K562 (cell line): Measurements from ENCODE around the gene HSPA6. TPM values are rescaled to one million over a fixed set of nuclear protein-coding genes. Genes with fewer than 3 reads are reported as not detected.

Experiments
- BDP1 ChIP-seq: IDR thresholded peaks from 3 replicates; pipeline ENCODE4 v1.6.1; 2011; ENCODE audit not compliant: insufficient read length, insufficient read depth
- BRD9 ChIP-seq: fragments of 450-650 bp; IDR thresholded peaks from 2 replicates; pipeline ENCODE4 v1.6.1; 2018; ENCODE audit warnings: low read depth; ENCODE audit not compliant: partially characterized antibody
- CXXC5 ChIP-seq: fragments of 250-450 bp; sonication (Bioruptor Pico); IDR thresholded peaks from 2 replicates; pipeline ENCODE4 v1.8.0; 2022; ENCODE audit warnings: inconsistent platforms, mild to moderate bottlenecking, moderate library complexity
- FOXK2 ChIP-seq, 2 experiments: fragments of 450-650 bp; IDR thresholded peaks in 1 of 2; conservative IDR thresholded peaks in 1 of 2; 2 replicates each; pipeline ENCODE4 v1.6.1; 2016; ENCODE audit warnings: low read depth in 2 of 2, mild to moderate bottlenecking in 1 of 2
- HMGN3 ChIP-seq: IDR thresholded peaks from 2 replicates; pipeline ENCODE4 v1.6.1; 2011; ENCODE audit warnings: borderline replicate concordance, low read depth, mild to moderate bottlenecking, mixed read lengths, low read length; ENCODE audit not compliant: insufficient read length; ENCODE audit errors: extremely low read depth
- NCOA2 ChIP-seq, 2 experiments: fragments of 450-650 bp; IDR thresholded peaks; 2 replicates each; pipeline ENCODE4 v1.6.1; 2018; ENCODE audit warnings: mild to moderate bottlenecking in 2 of 2, moderate library complexity in 1 of 2; ENCODE audit not compliant: partially characterized antibody in 2 of 2
- PHTF2 ChIP-seq: fragments of 250-450 bp; sonication (Bioruptor Pico); IDR thresholded peaks from 2 replicates; pipeline ENCODE4 v1.5.0; 2021; ENCODE audit warnings: mild to moderate bottlenecking
- POLR2AphosphoS2 ChIP-seq: IDR thresholded peaks from 2 replicates; pipeline ENCODE4 v1.6.1; 2012; ENCODE audit warnings: low read length, improper control_type of control experiment
- POLR2H ChIP-seq: IDR thresholded peaks from 2 replicates; pipeline ENCODE4 v1.6.1; 2016; ENCODE audit warnings: missing genetic modification characterization, low read depth, mild to moderate bottlenecking, control low read depth, missing compliant biosample characterization, moderate library complexity
- SUPT5H ChIP-seq: fragments of 450-650 bp; IDR thresholded peaks from 2 replicates; pipeline ENCODE4 v1.6.1; 2016
- TBP ChIP-seq: optimal IDR thresholded peaks from 2 replicates; pipeline ENCODE3; 2011; ENCODE audit warnings: low read depth, low read length, improper control_type of control experiment
- polyA plus RNA-seq, 8 experiments: library from polyadenylated mRNA; depleted of rRNA in 4 of 8; stranded (reverse) in 5 of 8; unstranded in 3 of 8; fragments of >200 nt; fragmentation: Nextera tagmentation in 2 of 8; fragmentation: Illumina TruSeq in 1 of 8; extraction: Ambion mirVana in 2 of 8; extraction: Trizol in 1 of 8; gene quantifications; 2 replicates each; pipeline versions ENCODE4 v1.2.1 to v1.2.3, GENCODE V29; 2011 to 2014; ENCODE audit warnings: inconsistent platforms in 1 of 8, missing spikeins in 1 of 8
- total RNA-seq, 7 experiments: library from RNA; depleted of rRNA in 6 of 7; stranded (reverse); fragments of >200 nt in 6 of 7; fragmentation: Illumina TruSeq in 2 of 7; extraction: Trizol in 2 of 7; gene quantifications; 2 replicates each; pipeline versions ENCODE4 v1.2.1 to v1.2.3, GENCODE V29; 2011 to 2021; ENCODE audit warnings: low replicate concordance in 1 of 7
- TF ChIP-seq, protein P1 (sequence below): sonication (generic); formaldehyde crosslinking; IDR thresholded peaks from 2 replicates; pipeline ENCODE4 v1.8.1; 2023; ENCODE audit warnings: mild to moderate bottlenecking, missing genetic modification reagents
- TF ChIP-seq, protein P2 (sequence below): conservative IDR thresholded peaks from 2 replicates; pipeline ENCODE4 v1.6.1; 2011; ENCODE audit warnings: low read depth, mild to moderate bottlenecking, low read length; ENCODE audit not compliant: control insufficient read depth
- TF ChIP-seq, protein P3 (sequence below): sonication (generic); formaldehyde crosslinking; IDR thresholded peaks from 2 replicates; pipeline ENCODE4 v1.8.0; 2023; ENCODE audit warnings: mild to moderate bottlenecking, missing genetic modification reagents
- TF ChIP-seq, protein P4 (sequence below), 2 experiments: fragments of 450-650 bp; conservative IDR thresholded peaks; 2 replicates each; pipeline ENCODE4 v1.6.1; 2017; ENCODE audit warnings: mild to moderate bottlenecking in 2 of 2, moderate library complexity in 2 of 2

The HSPA6 gene
- total and polyA plus RNA-seq, 9 of the 15 experiments (the other 6 are each of a cell fraction or from before 2014, with no cell fraction given), result 0.15 to 10.0 (median 2.4) TPM

DNA sequence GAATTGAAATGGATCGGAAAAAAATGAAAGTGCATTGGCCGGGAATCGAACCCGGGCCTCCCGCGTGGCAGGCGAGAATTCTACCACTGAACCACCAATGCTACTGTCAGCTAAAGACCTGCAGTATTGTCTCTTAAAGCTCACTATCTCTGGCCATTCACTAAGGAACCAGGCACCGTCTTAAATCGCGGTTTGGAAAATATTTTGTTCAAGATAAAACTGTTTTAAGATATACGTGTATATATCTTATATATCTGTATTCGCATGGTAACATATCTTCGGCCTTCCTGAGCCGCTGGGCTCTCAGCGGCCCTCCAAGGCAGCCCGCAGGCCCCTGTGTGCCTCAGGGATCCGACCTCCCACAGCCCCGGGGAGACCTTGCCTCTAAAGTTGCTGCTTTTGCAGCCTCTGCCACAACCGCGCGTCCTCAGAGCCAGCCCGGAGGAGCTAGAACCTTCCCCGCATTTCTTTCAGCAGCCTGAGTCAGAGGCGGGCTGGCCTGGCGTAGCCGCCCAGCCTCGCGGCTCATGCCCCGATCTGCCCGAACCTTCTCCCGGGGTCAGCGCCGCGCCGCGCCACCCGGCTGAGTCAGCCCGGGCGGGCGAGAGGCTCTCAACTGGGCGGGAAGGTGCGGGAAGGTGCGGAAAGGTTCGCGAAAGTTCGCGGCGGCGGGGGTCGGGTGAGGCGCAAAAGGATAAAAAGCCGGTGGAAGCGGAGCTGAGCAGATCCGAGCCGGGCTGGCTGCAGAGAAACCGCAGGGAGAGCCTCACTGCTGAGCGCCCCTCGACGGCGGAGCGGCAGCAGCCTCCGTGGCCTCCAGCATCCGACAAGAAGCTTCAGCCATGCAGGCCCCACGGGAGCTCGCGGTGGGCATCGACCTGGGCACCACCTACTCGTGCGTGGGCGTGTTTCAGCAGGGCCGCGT, at the start of gene HSPA6 (continued):
- TF ChIP-seq, protein P1, sequence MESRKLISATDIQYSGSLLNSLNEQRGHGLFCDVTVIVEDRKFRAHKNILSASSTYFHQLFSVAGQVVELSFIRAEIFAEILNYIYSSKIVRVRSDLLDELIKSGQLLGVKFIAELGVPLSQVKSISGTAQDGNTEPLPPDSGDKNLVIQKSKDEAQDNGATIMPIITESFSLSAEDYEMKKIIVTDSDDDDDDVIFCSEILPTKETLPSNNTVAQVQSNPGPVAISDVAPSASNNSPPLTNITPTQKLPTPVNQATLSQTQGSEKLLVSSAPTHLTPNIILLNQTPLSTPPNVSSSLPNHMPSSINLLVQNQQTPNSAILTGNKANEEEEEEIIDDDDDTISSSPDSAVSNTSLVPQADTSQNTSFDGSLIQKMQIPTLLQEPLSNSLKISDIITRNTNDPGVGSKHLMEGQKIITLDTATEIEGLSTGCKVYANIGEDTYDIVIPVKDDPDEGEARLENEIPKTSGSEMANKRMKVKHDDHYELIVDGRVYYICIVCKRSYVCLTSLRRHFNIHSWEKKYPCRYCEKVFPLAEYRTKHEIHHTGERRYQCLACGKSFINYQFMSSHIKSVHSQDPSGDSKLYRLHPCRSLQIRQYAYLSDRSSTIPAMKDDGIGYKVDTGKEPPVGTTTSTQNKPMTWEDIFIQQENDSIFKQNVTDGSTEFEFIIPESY (CRISPR knock-in tag), result peak; percentile 94
- TF ChIP-seq, protein P2, sequence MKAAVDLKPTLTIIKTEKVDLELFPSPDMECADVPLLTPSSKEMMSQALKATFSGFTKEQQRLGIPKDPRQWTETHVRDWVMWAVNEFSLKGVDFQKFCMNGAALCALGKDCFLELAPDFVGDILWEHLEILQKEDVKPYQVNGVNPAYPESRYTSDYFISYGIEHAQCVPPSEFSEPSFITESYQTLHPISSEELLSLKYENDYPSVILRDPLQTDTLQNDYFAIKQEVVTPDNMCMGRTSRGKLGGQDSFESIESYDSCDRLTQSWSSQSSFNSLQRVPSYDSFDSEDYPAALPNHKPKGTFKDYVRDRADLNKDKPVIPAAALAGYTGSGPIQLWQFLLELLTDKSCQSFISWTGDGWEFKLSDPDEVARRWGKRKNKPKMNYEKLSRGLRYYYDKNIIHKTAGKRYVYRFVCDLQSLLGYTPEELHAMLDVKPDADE, result peak; percentile 82
- TF ChIP-seq BDP1, result peak; percentile 87
- TF ChIP-seq SUPT5H, result peak; percentile 57
- peak; percentile 16 for TF ChIP-seq HMGN3
- TF ChIP-seq, protein P3, sequence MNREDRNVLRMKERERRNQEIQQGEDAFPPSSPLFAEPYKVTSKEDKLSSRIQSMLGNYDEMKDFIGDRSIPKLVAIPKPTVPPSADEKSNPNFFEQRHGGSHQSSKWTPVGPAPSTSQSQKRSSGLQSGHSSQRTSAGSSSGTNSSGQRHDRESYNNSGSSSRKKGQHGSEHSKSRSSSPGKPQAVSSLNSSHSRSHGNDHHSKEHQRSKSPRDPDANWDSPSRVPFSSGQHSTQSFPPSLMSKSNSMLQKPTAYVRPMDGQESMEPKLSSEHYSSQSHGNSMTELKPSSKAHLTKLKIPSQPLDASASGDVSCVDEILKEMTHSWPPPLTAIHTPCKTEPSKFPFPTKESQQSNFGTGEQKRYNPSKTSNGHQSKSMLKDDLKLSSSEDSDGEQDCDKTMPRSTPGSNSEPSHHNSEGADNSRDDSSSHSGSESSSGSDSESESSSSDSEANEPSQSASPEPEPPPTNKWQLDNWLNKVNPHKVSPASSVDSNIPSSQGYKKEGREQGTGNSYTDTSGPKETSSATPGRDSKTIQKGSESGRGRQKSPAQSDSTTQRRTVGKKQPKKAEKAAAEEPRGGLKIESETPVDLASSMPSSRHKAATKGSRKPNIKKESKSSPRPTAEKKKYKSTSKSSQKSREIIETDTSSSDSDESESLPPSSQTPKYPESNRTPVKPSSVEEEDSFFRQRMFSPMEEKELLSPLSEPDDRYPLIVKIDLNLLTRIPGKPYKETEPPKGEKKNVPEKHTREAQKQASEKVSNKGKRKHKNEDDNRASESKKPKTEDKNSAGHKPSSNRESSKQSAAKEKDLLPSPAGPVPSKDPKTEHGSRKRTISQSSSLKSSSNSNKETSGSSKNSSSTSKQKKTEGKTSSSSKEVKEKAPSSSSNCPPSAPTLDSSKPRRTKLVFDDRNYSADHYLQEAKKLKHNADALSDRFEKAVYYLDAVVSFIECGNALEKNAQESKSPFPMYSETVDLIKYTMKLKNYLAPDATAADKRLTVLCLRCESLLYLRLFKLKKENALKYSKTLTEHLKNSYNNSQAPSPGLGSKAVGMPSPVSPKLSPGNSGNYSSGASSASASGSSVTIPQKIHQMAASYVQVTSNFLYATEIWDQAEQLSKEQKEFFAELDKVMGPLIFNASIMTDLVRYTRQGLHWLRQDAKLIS (CRISPR knock-in tag), result 0 out of 2 replicates have a peak, but pooled peaks have one; percentile 36
- TF ChIP-seq NCOA2 (IDR thresholded peaks at IDR 0.05; ENCODE audit: partially characterized antibody in 2 of 2), result peak in 1 of 2 experiments; percentile 62
- 0 out of 2 replicates have a peak, but pooled peaks have one; percentile 17 for TF ChIP-seq CXXC5 (CRISPR knock-in tag)
- peak; percentile 58; the same call in 1 of the 2 replicates for TF ChIP-seq PHTF2 (CRISPR knock-in tag)
- TF ChIP-seq POLR2H (tag), result peak; percentile 99
- peak; percentile 98 for TF ChIP-seq TBP
- TF ChIP-seq, protein P4, sequence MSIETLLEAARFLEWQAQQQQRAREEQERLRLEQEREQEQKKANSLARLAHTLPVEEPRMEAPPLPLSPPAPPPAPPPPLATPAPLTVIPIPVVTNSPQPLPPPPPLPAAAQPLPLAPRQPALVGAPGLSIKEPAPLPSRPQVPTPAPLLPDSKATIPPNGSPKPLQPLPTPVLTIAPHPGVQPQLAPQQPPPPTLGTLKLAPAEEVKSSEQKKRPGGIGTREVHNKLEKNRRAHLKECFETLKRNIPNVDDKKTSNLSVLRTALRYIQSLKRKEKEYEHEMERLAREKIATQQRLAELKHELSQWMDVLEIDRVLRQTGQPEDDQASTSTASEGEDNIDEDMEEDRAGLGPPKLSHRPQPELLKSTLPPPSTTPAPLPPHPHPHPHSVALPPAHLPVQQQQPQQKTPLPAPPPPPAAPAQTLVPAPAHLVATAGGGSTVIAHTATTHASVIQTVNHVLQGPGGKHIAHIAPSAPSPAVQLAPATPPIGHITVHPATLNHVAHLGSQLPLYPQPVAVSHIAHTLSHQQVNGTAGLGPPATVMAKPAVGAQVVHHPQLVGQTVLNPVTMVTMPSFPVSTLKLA (conservative IDR thresholded peaks at IDR 0.05), result peak in 1 of 2 experiments; percentile 32; a peak in 1 of 4 replicates
- TF ChIP-seq FOXK2 (conservative IDR thresholded peaks at IDR 0.05 in 1 of 2, IDR thresholded peaks at IDR 0.05 in 1 of 2; ENCODE audit: low read depth in 2 of 2), result 0 out of 4 replicates have a peak, but pooled peaks of 1 of the 2 experiments have one; percentile 26
- TF ChIP-seq POLR2AphosphoS2, result peak; percentile 95
- TF ChIP-seq BRD9, result peak; percentile 83
